ENCODE data around the gene DAPK1. TPM values are rescaled to one million over a fixed set of nuclear protein-coding genes. Genes with fewer than 3 reads are reported as not detected.

The DAPK1 gene
- total RNA-seq, 4 donors from 2014 or later = 5.4 to 13.4 (median 9.8) TPM

GRCh38 chr9:87725900-87726709 is 228.4 kb downstream of the DAPK1 start, which contains the start of gene CTSL:
CTSL (plus strand) TSS chr9:87726119; CDS start chr9:87727604, 1,485 bp downstream.
- WGBS = 0% methylated on average over 1 of the region's 67 CpGs
- Histone ChIP-seq H3K4me3 (peak within 1 kb of the TSS; percentile 55), H3K4me1 (peaks cover 23% of the 10 kb centered on the region), H3K27ac (peak within 1 kb of the TSS; percentile 82), H3K9me3 (no peaks in the 10 kb centered on the region), H3K36me3 (peaks cover 23% of the 10 kb centered on the region), H3K27me3 (no peaks in the 10 kb centered on the region)
- DNase-seq (ENCODE audit: low spot score in 2 of 2) = peak; percentile 95 to 97
- TF ChIP-seq POLR2AphosphoS5 (IDR thresholded peaks at IDR 0.05) = peak in 1 of 3 donors; percentile 53
- TF ChIP-seq CTCF (IDR thresholded peaks at IDR 0.05) = peak in 1 of 2 donors; percentile 18
- peak in 1 of 2 donors; percentile 82 for TF ChIP-seq POLR2A (IDR thresholded peaks at IDR 0.05)
- TF ChIP-seq EP300 (IDR thresholded peaks at IDR 0.05) = no peak

GRCh38 chr9:87729246-87729645 is 231.6 kb downstream of the DAPK1 start:
- Histone ChIP-seq H3K4me1 (peaks cover 23% of the 10 kb centered on the region), H3K9me3 (no peaks in the 10 kb centered on the region), H3K36me3 (peaks cover 33% of the 10 kb centered on the region), H3K4me3 (no peak overlapping the region), H3K27ac (no peak overlapping the region), H3K27me3 (no peaks in the 10 kb centered on the region)
- 93% methylated on average over 2 of the region's 2 CpGs for WGBS
- DNase-seq (ENCODE audit: low spot score in 2 of 2) = no peak
- no peak for TF ChIP-seq EP300 (IDR thresholded peaks at IDR 0.05)
- TF ChIP-seq POLR2AphosphoS5 (IDR thresholded peaks at IDR 0.05) = no peak
- no peak for TF ChIP-seq CTCF (IDR thresholded peaks at IDR 0.05)

- no peak for DNase-seq (ENCODE audit: low spot score in 2 of 2)
- WGBS = 85% methylated on average over 2 of the region's 2 CpGs
- no peak for TF ChIP-seq CTCF (IDR thresholded peaks at IDR 0.05)
- no peak for TF ChIP-seq POLR2A (IDR thresholded peaks at IDR 0.05)
- TF ChIP-seq POLR2AphosphoS5 (IDR thresholded peaks at IDR 0.05) = no peak
- TF ChIP-seq EP300 (IDR thresholded peaks at IDR 0.05) = no peak
- peaks cover 10% of the 10 kb centered on the region for H3K4me1 ChIP-seq
- H3K4me3 ChIP-seq = no peak overlapping the region
- no peaks in the 10 kb centered on the region for H3K9me3 ChIP-seq
- H3K27ac ChIP-seq = no peak overlapping the region
- peaks cover 33% of the 10 kb centered on the region for H3K36me3 ChIP-seq
- no peaks in the 10 kb centered on the region for H3K27me3 ChIP-seq
Measured at GRCh38 chr9:87731321-87731720, 233.7 kb downstream of the DAPK1 start.

- TF ChIP-seq CTCF (IDR thresholded peaks at IDR 0.05) = no peak
- no peak for TF ChIP-seq EP300 (IDR thresholded peaks at IDR 0.05)
- no peak for TF ChIP-seq POLR2AphosphoS5 (IDR thresholded peaks at IDR 0.05)
- no peak for TF ChIP-seq POLR2A (IDR thresholded peaks at IDR 0.05)
- H3K27me3 ChIP-seq = no peaks in the 10 kb centered on the region
- H3K4me1 ChIP-seq = no peaks in the 10 kb centered on the region
- no peak overlapping the region for H3K27ac ChIP-seq
- no peak overlapping the region for H3K4me3 ChIP-seq
- no peak for DNase-seq (ENCODE audit: low spot score in 2 of 2)
- peaks cover 33% of the 10 kb centered on the region for H3K36me3 ChIP-seq
- H3K9me3 ChIP-seq = no peaks in the 10 kb centered on the region
- WGBS = 87% methylated on average over 1 of the region's 1 CpG
Measured at GRCh38 chr9:87732344-87732743, 234.7 kb downstream of the DAPK1 start.

GRCh38 chr9:87732756-87733155 is 235.1 kb downstream of the DAPK1 start:
- 85% methylated on average over 3 of the region's 3 CpGs for WGBS
- TF ChIP-seq EP300 (IDR thresholded peaks at IDR 0.05) = no peak
- no peak for TF ChIP-seq CTCF (IDR thresholded peaks at IDR 0.05)
- no peak for TF ChIP-seq POLR2A (IDR thresholded peaks at IDR 0.05)
- TF ChIP-seq POLR2AphosphoS5 (IDR thresholded peaks at IDR 0.05) = no peak
- no peaks in the 10 kb centered on the region for H3K27me3 ChIP-seq
- H3K36me3 ChIP-seq = peaks cover 32% of the 10 kb centered on the region
- no peak overlapping the region for H3K27ac ChIP-seq
- no peaks in the 10 kb centered on the region for H3K4me1 ChIP-seq
- no peak overlapping the region for H3K4me3 ChIP-seq
- H3K9me3 ChIP-seq = no peaks in the 10 kb centered on the region
- no peak for DNase-seq (ENCODE audit: low spot score in 2 of 2)

Measured in suprapubic skin (tissue), 4 donors.